ENCODE measurements around the gene GYS2. TPM values are rescaled to one million over a fixed set of nuclear protein-coding genes. Genes with fewer than 3 reads are reported as not detected.
"Not testable (repeated sequence)": the region's sequence is repeated elsewhere in the genome, so short reads cannot be mapped to it uniquely, and the experiment has no call there.

The GYS2 gene
- total RNA-seq, 5 donors from 2014 or later (not counting 1 experiment from before 2014, with no cell fraction given): 0.23 to 0.40 (median 0.28) TPM; not detected in 2

- H3K27ac ChIP-seq (ENCODE audit: low read length); H3K9me3 ChIP-seq; H3K27me3 ChIP-seq (replicated peaks in 1 of 2; ENCODE audit: control insufficient read depth in 2 of 2, extremely low read depth in 1 of 2, insufficient read depth in 2 of 2, low read length in 1 of 2); DNase-seq; H3K27me3 Mint-ChIP-seq; ATAC-seq (replicated peaks in 1 of 4); H3K9me3 Mint-ChIP-seq; H3K4me3 ChIP-seq (ENCODE audit: control insufficient read depth in 1 of 2, extremely low read depth in 1 of 2, low read length in 1 of 2): not testable (repeated sequence)
- peaks cover 83 to 94% (median 91%) of the 10 kb centered on the region in 3 donors for H3K4me1 Mint-ChIP-seq
- H3K36me3 Mint-ChIP-seq: peaks cover 79% of the 10 kb centered on the region
- 45% methylated on average over 2 of the region's 7 CpGs for WGBS (ENCODE audit: insufficient coverage)
- CTCF ChIA-PET: interaction anchor here (0.5 to 1.2 kb wide), 3 partner anchors 36 to 81 kb away, joined by 3 to 4 read pairs (median 3); no protein-coding TSS in a partner anchor
- POLR2A ChIA-PET: interaction anchor here in 1 of 2 donors (1.2 kb wide), 1 partner anchor 12 kb away, joined by 3 read pairs; no protein-coding TSS in a partner anchor
- Histone ChIP-seq H3K36me3 (ENCODE audit: control insufficient read depth in 2 of 2, extremely low read depth in 1 of 2, insufficient read depth in 1 of 2, low read length in 1 of 2) (peaks cover 6 to 92% of the 10 kb centered on the region in 2 donors), H3K4me1 (ENCODE audit: control insufficient read depth in 1 of 2, extremely low read depth in 1 of 2, insufficient read depth in 2 of 2, low read length in 2 of 2) (peaks cover 2 to 44% of the 10 kb centered on the region in 2 experiments)
- peak overlapping the region in 2 of 3 donors; percentile 34 to 57 for H3K4me3 Mint-ChIP-seq
- peak overlapping the region; percentile 79 to 88 for H3K27ac Mint-ChIP-seq
Observed at GRCh38 chr12:21645041-21645500, 40.4 kb upstream of the GYS2 start.

- H3K36me3 ChIP-seq (ENCODE audit: control insufficient read depth in 2 of 2, extremely low read depth in 1 of 2, insufficient read depth in 1 of 2, low read length in 1 of 2): peaks cover 6 to 89% of the 10 kb centered on the region in 2 donors
- DNase-seq (no peak), ATAC-seq (replicated peaks in 1 of 4) (no peak)
- H3K9me3 ChIP-seq: no peaks in the 10 kb centered on the region
- no peaks in the 10 kb centered on the region for H3K27me3 ChIP-seq (replicated peaks in 1 of 2; ENCODE audit: control insufficient read depth in 2 of 2, extremely low read depth in 1 of 2, insufficient read depth in 2 of 2, low read length in 1 of 2)
- H3K27ac ChIP-seq (ENCODE audit: low read length): no peak overlapping the region
- no peak overlapping the region for H3K4me3 ChIP-seq (ENCODE audit: control insufficient read depth in 1 of 2, extremely low read depth in 1 of 2, low read length in 1 of 2)
- H3K36me3 Mint-ChIP-seq: peaks cover 77% of the 10 kb centered on the region
- no peak overlapping the region for H3K27ac Mint-ChIP-seq
- POLR2A ChIA-PET: interaction anchor here in 1 of 2 donors (1.2 kb wide), 1 partner anchor 13 kb away, joined by 3 read pairs; no protein-coding TSS in a partner anchor
- peaks cover 79 to 92% (median 90%) of the 10 kb centered on the region in 3 donors for H3K4me1 Mint-ChIP-seq
- no CpG with 5 or more reads among the region's 4 CpGs for WGBS (ENCODE audit: insufficient coverage)
- peaks cover 2 to 44% of the 10 kb centered on the region in 2 experiments for H3K4me1 ChIP-seq (ENCODE audit: control insufficient read depth in 1 of 2, extremely low read depth in 1 of 2, insufficient read depth in 2 of 2, low read length in 2 of 2)
- H3K9me3 Mint-ChIP-seq: no peaks in the 10 kb centered on the region
- CTCF ChIA-PET: interaction anchor here (0.5 to 1.2 kb wide), 4 partner anchors 36 to 82 kb away, joined by 3 to 4 read pairs (median 3); no protein-coding TSS in a partner anchor
- H3K27me3 Mint-ChIP-seq: no peaks in the 10 kb centered on the region
- H3K4me3 Mint-ChIP-seq: no peak overlapping the region
Observed at GRCh38 chr12:21644516-21644915, 39.9 kb upstream of the GYS2 start.

GRCh38 chr12:21643758-21644157, 39.1 kb upstream of the GYS2 start:
- CTCF ChIA-PET: interaction anchor here in 1 of 2 donors (1.5 kb wide), 1 partner anchor 14 kb away, joined by 4 read pairs; the partner anchor contains the start of gene LDHB
- Mint-ChIP-seq H3K36me3 (peaks cover 79% of the 10 kb centered on the region), H3K9me3 (no peaks in the 10 kb centered on the region), H3K27ac (peak overlapping the region; percentile 88 to 89), H3K4me3 (peak overlapping the region; percentile 18 to 59 (median 30)), H3K4me1 (peaks cover 79 to 92% (median 90%) of the 10 kb centered on the region in 3 donors), H3K27me3 (no peaks in the 10 kb centered on the region)
- POLR2A ChIA-PET: interaction anchor here in 1 of 2 donors (0.9 kb wide), 1 partner anchor 146 kb away, joined by 3 read pairs; no protein-coding TSS in a partner anchor
- H3K36me3 ChIP-seq (ENCODE audit: control insufficient read depth in 2 of 2, extremely low read depth in 1 of 2, insufficient read depth in 1 of 2, low read length in 1 of 2): peaks cover 6 to 86% of the 10 kb centered on the region in 2 donors
- DNase-seq (no peak), ATAC-seq (replicated peaks in 1 of 4) (no peak)
- no peaks in the 10 kb centered on the region for H3K9me3 ChIP-seq
- no peaks in the 10 kb centered on the region for H3K27me3 ChIP-seq (replicated peaks in 1 of 2; ENCODE audit: control insufficient read depth in 2 of 2, extremely low read depth in 1 of 2, insufficient read depth in 2 of 2, low read length in 1 of 2)
- H3K4me1 ChIP-seq (ENCODE audit: control insufficient read depth in 1 of 2, extremely low read depth in 1 of 2, insufficient read depth in 2 of 2, low read length in 2 of 2): peaks cover 2 to 42% of the 10 kb centered on the region in 2 experiments
- 70% methylated on average over 3 of the region's 3 CpGs for WGBS (ENCODE audit: insufficient coverage)
- H3K27ac ChIP-seq (ENCODE audit: low read length): no peak overlapping the region
- no peak overlapping the region for H3K4me3 ChIP-seq (ENCODE audit: control insufficient read depth in 1 of 2, extremely low read depth in 1 of 2, low read length in 1 of 2)

GRCh38 chr12:21642707-21643389, 38.2 kb upstream of the GYS2 start:
- POLR2A ChIA-PET: interaction anchor here (0.7 to 1.1 kb wide), 3 partner anchors 12 to 145 kb away, joined by 3 to 5 read pairs (median 4); no protein-coding TSS in a partner anchor
- DNase-seq (peak in 1 of 35 experiments; percentile 12), ATAC-seq (replicated peaks in 1 of 4) (peak in 3 of 4 experiments; percentile 20 to 58 (median 34))
- H3K27me3 Mint-ChIP-seq: no peaks in the 10 kb centered on the region
- Histone ChIP-seq H3K4me1 (ENCODE audit: control insufficient read depth in 1 of 2, extremely low read depth in 1 of 2, insufficient read depth in 2 of 2, low read length in 2 of 2) (peaks cover 2 to 42% of the 10 kb centered on the region in 2 experiments), H3K27me3 (replicated peaks in 1 of 2; ENCODE audit: control insufficient read depth in 2 of 2, extremely low read depth in 1 of 2, insufficient read depth in 2 of 2, low read length in 1 of 2) (no peaks in the 10 kb centered on the region), H3K4me3 (ENCODE audit: control insufficient read depth in 1 of 2, extremely low read depth in 1 of 2, low read length in 1 of 2) (no peak overlapping the region), H3K27ac (ENCODE audit: low read length) (no peak overlapping the region), H3K36me3 (ENCODE audit: control insufficient read depth in 2 of 2, extremely low read depth in 1 of 2, insufficient read depth in 1 of 2, low read length in 1 of 2) (peaks cover 6 to 85% of the 10 kb centered on the region in 2 donors), H3K9me3 (no peaks in the 10 kb centered on the region)
- H3K9me3 Mint-ChIP-seq: no peaks in the 10 kb centered on the region
- CTCF ChIA-PET: interaction anchor here in 1 of 2 donors (0.6 to 1.5 kb wide), 3 partner anchors 15 to 186 kb away, joined by 3 to 5 read pairs (median 4); partner anchors contain the start of gene LDHB
- peak overlapping the region; percentile 88 to 89 for H3K27ac Mint-ChIP-seq
- peaks cover 79% of the 10 kb centered on the region for H3K36me3 Mint-ChIP-seq
- peak overlapping the region in 1 of 3 donors; percentile 55 for H3K4me3 Mint-ChIP-seq
- peaks cover 75 to 91% (median 89%) of the 10 kb centered on the region in 3 donors for H3K4me1 Mint-ChIP-seq
- WGBS (ENCODE audit: insufficient coverage): no CpG with 5 or more reads among the region's 1 CpG

GRCh38 chr12:21638054-21638891, 33.6 kb upstream of the GYS2 start:
- no peaks in the 10 kb centered on the region for H3K9me3 Mint-ChIP-seq
- WGBS (ENCODE audit: insufficient coverage): 100% methylated on average over 1 of the region's 1 CpG
- no peak overlapping the region for H3K4me3 ChIP-seq (ENCODE audit: control insufficient read depth in 1 of 2, extremely low read depth in 1 of 2, low read length in 1 of 2)
- POLR2A ChIA-PET: no interaction called here
- DNase-seq (no peak), ATAC-seq (replicated peaks in 1 of 4) (no peak)
- peaks cover 2 to 19% of the 10 kb centered on the region in 2 experiments for H3K4me1 ChIP-seq (ENCODE audit: control insufficient read depth in 1 of 2, extremely low read depth in 1 of 2, insufficient read depth in 2 of 2, low read length in 2 of 2)
- no peaks in the 10 kb centered on the region for H3K27me3 ChIP-seq (replicated peaks in 1 of 2; ENCODE audit: control insufficient read depth in 2 of 2, extremely low read depth in 1 of 2, insufficient read depth in 2 of 2, low read length in 1 of 2)
- H3K36me3 ChIP-seq (ENCODE audit: control insufficient read depth in 2 of 2, extremely low read depth in 1 of 2, insufficient read depth in 1 of 2, low read length in 1 of 2): peaks cover 0 to 74% of the 10 kb centered on the region in 2 donors
- CTCF ChIA-PET: interaction anchor here in 1 of 2 donors (0.7 kb wide), 1 partner anchor 167 kb away, joined by 3 read pairs; no protein-coding TSS in a partner anchor
- H3K36me3 Mint-ChIP-seq: peaks cover 84% of the 10 kb centered on the region
- H3K27me3 Mint-ChIP-seq: no peaks in the 10 kb centered on the region
- H3K4me1 Mint-ChIP-seq: peaks cover 49 to 65% (median 57%) of the 10 kb centered on the region in 3 donors
- H3K27ac ChIP-seq (ENCODE audit: low read length): peak overlapping the region; percentile 14
- peak overlapping the region in 1 of 3 donors; percentile 22 for H3K4me3 Mint-ChIP-seq
- H3K9me3 ChIP-seq: no peaks in the 10 kb centered on the region
- peak overlapping the region; percentile 81 to 87 for H3K27ac Mint-ChIP-seq
